ENCODE measurements around the gene TSPAN5.

TSPAN5 gene

GRCh38 chr4:98688411-98689290 is 30.2 kb upstream of the TSPAN5 start:
- peaks cover 0 to 2% (median 0%) of the 10 kb centered on the region in 5 donors for H3K27me3 ChIP-seq (ENCODE audit: control insufficient read depth in 5 of 5, insufficient read depth in 4 of 5, low read length in 5 of 5)
- H3K9ac ChIP-seq (ENCODE audit: low read length in 5 of 5) = no peak overlapping the region
- H3K4me3 ChIP-seq (ENCODE audit: low read depth in 1 of 5, low read length in 5 of 5) = no peak overlapping the region
- no peaks in the 10 kb centered on the region for H3K4me1 ChIP-seq (ENCODE audit: control insufficient read depth in 5 of 5, insufficient read depth in 5 of 5, low read length in 5 of 5)
- H3K27ac ChIP-seq (ENCODE audit: low read depth, low read length) = no peak overlapping the region
- H3K36me3 ChIP-seq (ENCODE audit: control insufficient read depth in 5 of 5, insufficient read depth in 5 of 5, low read length in 5 of 5) = no peaks in the 10 kb centered on the region
- H3K9me3 ChIP-seq (ENCODE audit: control insufficient read depth in 5 of 5, low read length in 5 of 5) = peaks cover 0 to 5% (median 0%) of the 10 kb centered on the region in 5 donors

DNA sequence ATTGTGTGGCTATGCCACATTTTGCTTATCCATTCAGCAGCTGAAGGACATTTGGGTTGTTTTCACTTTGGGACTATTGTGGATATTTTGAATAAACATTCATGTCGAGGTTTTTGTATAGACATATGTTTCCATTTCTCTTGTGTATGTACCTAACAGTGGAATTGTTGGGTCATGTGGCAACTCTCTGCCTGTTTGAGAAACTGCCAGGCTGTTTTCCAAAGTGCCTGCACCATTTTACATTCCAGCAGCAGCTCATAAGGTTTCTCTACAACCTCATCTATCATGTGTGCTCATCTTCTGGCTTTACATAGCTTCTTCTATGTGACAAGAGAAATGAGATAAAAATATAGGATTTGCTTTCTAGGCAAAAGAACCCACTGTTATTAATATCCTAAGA is 29.5 kb upstream of the TSPAN5 start:
- Histone ChIP-seq H3K4me1 (ENCODE audit: control insufficient read depth in 5 of 5, insufficient read depth in 5 of 5, low read length in 5 of 5) (no peaks in the 10 kb centered on the region), H3K27ac (ENCODE audit: low read depth, low read length) (no peak overlapping the region), H3K4me3 (ENCODE audit: low read depth in 1 of 5, low read length in 5 of 5) (no peak overlapping the region), H3K9me3 (ENCODE audit: control insufficient read depth in 5 of 5, low read length in 5 of 5) (peaks cover 0 to 5% (median 0%) of the 10 kb centered on the region in 5 donors), H3K36me3 (ENCODE audit: control insufficient read depth in 5 of 5, insufficient read depth in 5 of 5, low read length in 5 of 5) (no peaks in the 10 kb centered on the region), H3K27me3 (ENCODE audit: control insufficient read depth in 5 of 5, insufficient read depth in 4 of 5, low read length in 5 of 5) (peaks cover 0 to 2% (median 0%) of the 10 kb centered on the region in 5 donors), H3K9ac (ENCODE audit: low read length in 5 of 5) (no peak overlapping the region)

- Histone ChIP-seq H3K9me3 (ENCODE audit: control insufficient read depth in 5 of 5, low read length in 5 of 5) (peaks cover 0 to 5% (median 0%) of the 10 kb centered on the region in 5 donors), H3K4me3 (ENCODE audit: low read depth in 1 of 5, low read length in 5 of 5) (no peak overlapping the region), H3K27ac (ENCODE audit: low read depth, low read length) (no peak overlapping the region), H3K9ac (ENCODE audit: low read length in 5 of 5) (no peak overlapping the region), H3K36me3 (ENCODE audit: control insufficient read depth in 5 of 5, insufficient read depth in 5 of 5, low read length in 5 of 5) (no peaks in the 10 kb centered on the region), H3K4me1 (ENCODE audit: control insufficient read depth in 5 of 5, insufficient read depth in 5 of 5, low read length in 5 of 5) (no peaks in the 10 kb centered on the region), H3K27me3 (ENCODE audit: control insufficient read depth in 5 of 5, insufficient read depth in 4 of 5, low read length in 5 of 5) (peaks cover 0 to 2% (median 0%) of the 10 kb centered on the region in 5 donors)
Measured at GRCh38 chr4:98686847-98687246, 28.4 kb upstream of the TSPAN5 start.

GRCh38 chr4:98686043-98686707 is 27.8 kb upstream of the TSPAN5 start:
- Histone ChIP-seq H3K4me3 (ENCODE audit: low read depth in 1 of 5, low read length in 5 of 5) (no peak overlapping the region), H3K9ac (ENCODE audit: low read length in 5 of 5) (no peak overlapping the region), H3K36me3 (ENCODE audit: control insufficient read depth in 5 of 5, insufficient read depth in 5 of 5, low read length in 5 of 5) (no peaks in the 10 kb centered on the region), H3K27me3 (ENCODE audit: control insufficient read depth in 5 of 5, insufficient read depth in 4 of 5, low read length in 5 of 5) (peaks cover 0 to 2% (median 0%) of the 10 kb centered on the region in 5 donors), H3K27ac (ENCODE audit: low read depth, low read length) (no peak overlapping the region), H3K4me1 (ENCODE audit: control insufficient read depth in 5 of 5, insufficient read depth in 5 of 5, low read length in 5 of 5) (no peaks in the 10 kb centered on the region), H3K9me3 (ENCODE audit: control insufficient read depth in 5 of 5, low read length in 5 of 5) (peaks cover 0 to 5% (median 0%) of the 10 kb centered on the region in 5 donors)

- no peaks in the 10 kb centered on the region for H3K4me1 ChIP-seq (ENCODE audit: control insufficient read depth in 5 of 5, insufficient read depth in 5 of 5, low read length in 5 of 5)
- H3K9ac ChIP-seq (ENCODE audit: low read length in 5 of 5) = no peak overlapping the region
- H3K36me3 ChIP-seq (ENCODE audit: control insufficient read depth in 5 of 5, insufficient read depth in 5 of 5, low read length in 5 of 5) = no peaks in the 10 kb centered on the region
- peaks cover 0 to 2% (median 0%) of the 10 kb centered on the region in 5 donors for H3K27me3 ChIP-seq (ENCODE audit: control insufficient read depth in 5 of 5, insufficient read depth in 4 of 5, low read length in 5 of 5)
- H3K4me3 ChIP-seq (ENCODE audit: low read depth in 1 of 5, low read length in 5 of 5) = no peak overlapping the region
- no peak overlapping the region for H3K27ac ChIP-seq (ENCODE audit: low read depth, low read length)
- H3K9me3 ChIP-seq (ENCODE audit: control insufficient read depth in 5 of 5, low read length in 5 of 5) = peaks cover 0 to 5% (median 0%) of the 10 kb centered on the region in 5 donors
Measured at GRCh38 chr4:98685225-98686042, 27.0 kb upstream of the TSPAN5 start.

DNA sequence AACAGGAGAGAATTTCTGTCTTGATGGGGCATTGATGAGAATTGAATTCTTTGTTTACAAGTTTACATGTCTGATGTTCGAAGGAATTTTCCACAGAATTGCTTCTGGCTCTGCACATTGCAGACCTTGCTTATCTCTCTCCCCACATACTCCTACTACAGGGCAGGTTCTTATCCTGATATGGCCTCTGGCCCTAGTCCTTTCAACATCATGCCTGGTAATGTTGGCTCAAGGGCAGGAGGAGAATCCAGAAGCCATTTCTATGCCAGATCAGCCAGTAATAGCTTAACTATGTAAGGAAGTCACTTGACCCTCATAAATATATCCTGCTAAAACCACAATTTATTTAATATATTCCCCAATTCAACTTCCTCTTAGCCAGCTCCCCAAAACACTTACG is 24.3 kb upstream of the TSPAN5 start:
- Histone ChIP-seq H3K27me3 (ENCODE audit: control insufficient read depth in 5 of 5, insufficient read depth in 4 of 5, low read length in 5 of 5) (no peaks in the 10 kb centered on the region), H3K4me3 (ENCODE audit: low read depth in 1 of 5, low read length in 5 of 5) (no peak overlapping the region), H3K9me3 (ENCODE audit: control insufficient read depth in 5 of 5, low read length in 5 of 5) (no peaks in the 10 kb centered on the region), H3K4me1 (ENCODE audit: control insufficient read depth in 5 of 5, insufficient read depth in 5 of 5, low read length in 5 of 5) (no peaks in the 10 kb centered on the region), H3K9ac (ENCODE audit: low read length in 5 of 5) (no peak overlapping the region), H3K27ac (ENCODE audit: low read depth, low read length) (no peak overlapping the region), H3K36me3 (ENCODE audit: control insufficient read depth in 5 of 5, insufficient read depth in 5 of 5, low read length in 5 of 5) (no peaks in the 10 kb centered on the region)

DNA sequence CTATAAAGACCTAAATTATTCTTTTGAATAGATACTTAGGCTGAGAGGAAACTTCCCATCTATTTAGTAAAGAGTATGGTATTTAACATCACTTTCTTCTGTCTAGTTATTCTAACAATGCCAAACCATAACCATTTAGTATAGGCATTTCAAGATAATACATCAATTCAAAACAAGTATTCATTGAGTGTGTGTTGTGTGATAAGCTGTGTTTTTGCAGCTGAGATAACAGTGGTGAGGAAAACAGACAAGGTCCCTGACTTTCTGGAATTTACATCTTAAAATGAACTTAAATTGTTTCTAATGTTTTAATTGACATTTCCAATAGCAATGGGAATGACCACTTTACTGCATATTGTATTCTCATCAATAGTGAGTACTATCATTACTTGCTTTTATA is 22.4 kb upstream of the TSPAN5 start:
- no peaks in the 10 kb centered on the region for H3K9me3 ChIP-seq (ENCODE audit: control insufficient read depth in 5 of 5, low read length in 5 of 5)
- H3K27ac ChIP-seq (ENCODE audit: low read depth, low read length) = no peak overlapping the region
- no peak overlapping the region for H3K9ac ChIP-seq (ENCODE audit: low read length in 5 of 5)
- no peaks in the 10 kb centered on the region for H3K4me1 ChIP-seq (ENCODE audit: control insufficient read depth in 5 of 5, insufficient read depth in 5 of 5, low read length in 5 of 5)
- H3K36me3 ChIP-seq (ENCODE audit: control insufficient read depth in 5 of 5, insufficient read depth in 5 of 5, low read length in 5 of 5) = no peaks in the 10 kb centered on the region
- H3K27me3 ChIP-seq (ENCODE audit: control insufficient read depth in 5 of 5, insufficient read depth in 4 of 5, low read length in 5 of 5) = no peaks in the 10 kb centered on the region
- no peak overlapping the region for H3K4me3 ChIP-seq (ENCODE audit: low read depth in 1 of 5, low read length in 5 of 5)

GRCh38 chr4:98679738-98680137 is 21.3 kb upstream of the TSPAN5 start:
- Histone ChIP-seq H3K4me3 (ENCODE audit: low read depth in 1 of 5, low read length in 5 of 5) (no peak overlapping the region), H3K9ac (ENCODE audit: low read length in 5 of 5) (no peak overlapping the region), H3K9me3 (ENCODE audit: control insufficient read depth in 5 of 5, low read length in 5 of 5) (no peaks in the 10 kb centered on the region), H3K36me3 (ENCODE audit: control insufficient read depth in 5 of 5, insufficient read depth in 5 of 5, low read length in 5 of 5) (no peaks in the 10 kb centered on the region), H3K27ac (ENCODE audit: low read depth, low read length) (no peak overlapping the region), H3K27me3 (ENCODE audit: control insufficient read depth in 5 of 5, insufficient read depth in 4 of 5, low read length in 5 of 5) (no peaks in the 10 kb centered on the region), H3K4me1 (ENCODE audit: control insufficient read depth in 5 of 5, insufficient read depth in 5 of 5, low read length in 5 of 5) (no peaks in the 10 kb centered on the region)

- Histone ChIP-seq H3K27ac (ENCODE audit: low read depth, low read length) (no peak overlapping the region), H3K27me3 (ENCODE audit: control insufficient read depth in 5 of 5, insufficient read depth in 4 of 5, low read length in 5 of 5) (peaks cover 0 to 6% (median 0%) of the 10 kb centered on the region in 5 donors), H3K4me3 (ENCODE audit: low read depth in 1 of 5, low read length in 5 of 5) (no peak overlapping the region), H3K9me3 (ENCODE audit: control insufficient read depth in 5 of 5, low read length in 5 of 5) (no peaks in the 10 kb centered on the region), H3K4me1 (ENCODE audit: control insufficient read depth in 5 of 5, insufficient read depth in 5 of 5, low read length in 5 of 5) (no peaks in the 10 kb centered on the region), H3K9ac (ENCODE audit: low read length in 5 of 5) (no peak overlapping the region), H3K36me3 (ENCODE audit: control insufficient read depth in 5 of 5, insufficient read depth in 5 of 5, low read length in 5 of 5) (no peaks in the 10 kb centered on the region)
Measured at GRCh38 chr4:98677799-98678198, 19.4 kb upstream of the TSPAN5 start.

All from subcutaneous abdominal adipose tissue (tissue), 5 donors.